Measurements from ENCODE around the gene TMCO5A. TPM values are rescaled to one million over a fixed set of nuclear protein-coding genes. Genes with fewer than 3 reads are reported as not detected.

The TMCO5A gene
- total RNA-seq, 1 experiment from 2014 or later, result not detected

GRCh38 chr15:37926136-37926535, 8.3 kb upstream of the TMCO5A start:
- H3K4me1 Mint-ChIP-seq, result peaks cover 4 to 6% of the 10 kb centered on the region in 2 experiments; a peak in 3 of 4 replicates

More at GRCh38 chr15:37926136-37926535, 8.3 kb upstream of the TMCO5A start:
- no peak overlapping the region for H3K4me3 Mint-ChIP-seq
- Histone ChIP-seq H3K23ac (ENCODE audit: insufficient read length, low read depth, low read length) (no peak overlapping the region), H2BK120ac (ENCODE audit: low read depth, low read length, poor library complexity, severe bottlenecking) (no peak overlapping the region), H3K79me2 (ENCODE audit: insufficient read depth, low read length) (no peaks in the 10 kb centered on the region), H3K9ac (ENCODE audit: extremely low read depth, insufficient read length, low read length) (no peak overlapping the region), H4K91ac (ENCODE audit: insufficient read length, low read depth, low read length) (no peak overlapping the region), H2BK5ac (ENCODE audit: insufficient read length, low read length) (no peak overlapping the region), H3K4me2 (ENCODE audit: insufficient read depth, insufficient read length, low read length) (no peak overlapping the region), H4K5ac (ENCODE audit: insufficient read length, low read depth, low read length) (no peak overlapping the region), H3K9me3 (ENCODE audit: control insufficient read depth, low read depth, low read length) (no peaks in the 10 kb centered on the region), H3K27ac (ENCODE audit: insufficient read length, low read depth, low read length) (no peak overlapping the region), H4K8ac (replicated peaks; ENCODE audit: insufficient read length, low read depth, low read length) (no peak overlapping the region), H3K56ac (ENCODE audit: insufficient read length, low read depth, low read length) (no peak overlapping the region), H3K23me2 (ENCODE audit: insufficient read length, low read depth, low read length, poor library complexity, severe bottlenecking) (no peaks in the 10 kb centered on the region), H3K79me1 (ENCODE audit: insufficient read depth, low read depth, low read length, poor library complexity, severe bottlenecking) (no peaks in the 10 kb centered on the region), H3K4ac (ENCODE audit: low read depth, low read length) (no peak overlapping the region), H2BK12ac (ENCODE audit: insufficient read length, low read depth, low read length) (no peak overlapping the region), H2AK5ac (ENCODE audit: insufficient read length, low read length) (no peak overlapping the region), H3K27me3 (ENCODE audit: insufficient read depth, low read length) (no peaks in the 10 kb centered on the region), H4K20me1 (ENCODE audit: control insufficient read depth, insufficient read depth, insufficient read length) (no peaks in the 10 kb centered on the region), H3K18ac (ENCODE audit: insufficient read length, low read depth, low read length) (no peak overlapping the region), H2AFZ (ENCODE audit: low read length) (no peak overlapping the region), H2BK20ac (ENCODE audit: low read depth, low read length, poor library complexity, severe bottlenecking) (no peak overlapping the region), H3K14ac (ENCODE audit: insufficient read depth, low read length) (no peak overlapping the region), H2BK15ac (ENCODE audit: low read depth, low read length) (no peak overlapping the region), H3K4me1 (ENCODE audit: insufficient read depth, low read length) (no peaks in the 10 kb centered on the region; the same call in 1 of the 2 replicates), H3T11ph (ENCODE audit: low read length) (no peak overlapping the region)
- no CpG with 5 or more reads among the region's 3 CpGs for WGBS (ENCODE audit: extremely low coverage, insufficient read length, low lambda C conversion rate)
- H3K27me3 Mint-ChIP-seq (ENCODE audit: low read depth), result no peaks in the 10 kb centered on the region; the same call in 1 of the 2 replicates
- no peak for DNase-seq
- no peaks in the 10 kb centered on the region for H3K36me3 Mint-ChIP-seq (ENCODE audit: insufficient read depth in 1 of 3, low read depth in 3 of 3)
- peaks cover 0 to 3% of the 10 kb centered on the region in 2 experiments; a peak in 1 of 5 replicates for H3K9me3 Mint-ChIP-seq
- no peak overlapping the region for H3K27ac Mint-ChIP-seq
- no peak for TF ChIP-seq CTCF (conservative IDR thresholded peaks at IDR 0.05)

Measured in H9 (cell line).